Mucosa of stomach (tissue), 1 donor: ENCODE results near the gene DCTN5.

Experiments used
- H3K27me3 ChIP-seq: one replicate; pipeline ENCODE4 v1.7.0; 2013; ENCODE audit warnings: mild to moderate bottlenecking, low read length; ENCODE audit not compliant: control insufficient read depth, insufficient read depth
- H3K36me3 ChIP-seq: one replicate; pipeline ENCODE4 v1.7.0; 2013; ENCODE audit warnings: low read length; ENCODE audit not compliant: control insufficient read depth, insufficient read depth
- H3K4me1 ChIP-seq: one replicate; pipeline ENCODE4 v1.7.0; 2013; ENCODE audit warnings: mild to moderate bottlenecking, low read length; ENCODE audit not compliant: control insufficient read depth, insufficient read depth
- H3K4me3 ChIP-seq: one replicate; pipeline ENCODE4 v1.7.0; 2013; ENCODE audit warnings: low read length
- H3K9ac ChIP-seq: one replicate; pipeline ENCODE4 v1.7.0; 2013; ENCODE audit warnings: mild to moderate bottlenecking, low read length, moderate library complexity
- H3K9me3 ChIP-seq: one replicate; pipeline ENCODE4 v1.7.0; 2013; ENCODE audit warnings: mild to moderate bottlenecking, low read length, moderate library complexity; ENCODE audit not compliant: control insufficient read depth
- donor health status: Pancreatic carcinoma.

The DCTN5 gene

GRCh38 chr16:23689442-23690187 is 48.3 kb downstream of the DCTN5 start:
- H3K9me3 ChIP-seq = no peaks in the 10 kb centered on the region
- no peaks in the 10 kb centered on the region for H3K4me1 ChIP-seq
- H3K36me3 ChIP-seq = peaks cover 35% of the 10 kb centered on the region
- H3K4me3 ChIP-seq = no peak overlapping the region
- H3K27me3 ChIP-seq = no peaks in the 10 kb centered on the region
- no peak overlapping the region for H3K9ac ChIP-seq

DNA sequence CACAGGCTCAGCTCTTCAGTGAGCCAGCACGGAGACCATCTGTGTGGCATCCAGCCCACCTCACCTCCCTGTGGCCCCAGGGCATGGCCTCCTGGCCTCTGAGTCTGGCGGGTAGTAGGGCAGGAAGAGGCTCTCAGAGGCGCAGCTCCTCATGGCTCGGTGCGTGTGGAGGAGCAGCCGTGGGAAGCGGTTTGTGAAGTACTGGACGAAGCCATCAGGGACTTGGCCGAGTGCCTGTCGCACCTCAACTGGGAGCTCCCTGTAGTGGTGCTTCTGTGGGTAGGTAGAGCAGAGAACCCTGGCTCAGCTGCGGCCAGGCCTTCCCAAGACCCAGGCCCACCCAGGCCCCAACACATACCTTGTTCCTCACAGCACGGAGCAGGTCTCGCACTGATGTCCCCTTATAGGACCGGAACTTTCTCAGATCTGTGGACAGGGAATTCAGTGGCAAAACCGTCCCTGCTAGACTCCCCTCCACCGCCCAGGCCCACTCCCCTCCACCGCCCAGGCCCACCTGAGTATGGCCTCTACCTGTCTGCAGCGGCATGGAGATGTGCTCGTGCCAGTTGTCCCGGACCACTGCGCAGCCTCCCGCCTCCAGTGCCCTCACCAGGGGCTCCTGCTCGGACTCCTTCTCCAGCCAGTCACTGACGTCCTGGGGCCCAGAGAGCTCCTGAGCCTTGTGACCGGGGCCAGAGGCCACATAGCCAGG is 49.7 kb downstream of the DCTN5 start:
- Histone ChIP-seq H3K27me3 (no peaks in the 10 kb centered on the region), H3K4me3 (no peak overlapping the region), H3K4me1 (no peaks in the 10 kb centered on the region), H3K36me3 (peaks cover 45% of the 10 kb centered on the region), H3K9me3 (no peaks in the 10 kb centered on the region), H3K9ac (no peak overlapping the region)

GRCh38 chr16:23691483-23692189 is 50.4 kb downstream of the DCTN5 start:
- peaks cover 52% of the 10 kb centered on the region for H3K36me3 ChIP-seq
- H3K9me3 ChIP-seq = no peaks in the 10 kb centered on the region
- no peaks in the 10 kb centered on the region for H3K27me3 ChIP-seq
- H3K4me1 ChIP-seq = no peaks in the 10 kb centered on the region
- no peak overlapping the region for H3K4me3 ChIP-seq
- no peak overlapping the region for H3K9ac ChIP-seq

GRCh38 chr16:23692190-23692837 is 51.0 kb downstream of the DCTN5 start:
- H3K36me3 ChIP-seq = peaks cover 56% of the 10 kb centered on the region
- no peaks in the 10 kb centered on the region for H3K27me3 ChIP-seq
- H3K9ac ChIP-seq = no peak overlapping the region
- no peaks in the 10 kb centered on the region for H3K4me1 ChIP-seq
- no peaks in the 10 kb centered on the region for H3K9me3 ChIP-seq
- H3K4me3 ChIP-seq = no peak overlapping the region

GRCh38 chr16:23694265-23694643 is 53.0 kb downstream of the DCTN5 start:
- no peaks in the 10 kb centered on the region for H3K9me3 ChIP-seq
- H3K4me3 ChIP-seq = no peak overlapping the region
- peaks cover 60% of the 10 kb centered on the region for H3K36me3 ChIP-seq
- H3K9ac ChIP-seq = no peak overlapping the region
- H3K4me1 ChIP-seq = peaks cover 9% of the 10 kb centered on the region
- no peaks in the 10 kb centered on the region for H3K27me3 ChIP-seq

DNA sequence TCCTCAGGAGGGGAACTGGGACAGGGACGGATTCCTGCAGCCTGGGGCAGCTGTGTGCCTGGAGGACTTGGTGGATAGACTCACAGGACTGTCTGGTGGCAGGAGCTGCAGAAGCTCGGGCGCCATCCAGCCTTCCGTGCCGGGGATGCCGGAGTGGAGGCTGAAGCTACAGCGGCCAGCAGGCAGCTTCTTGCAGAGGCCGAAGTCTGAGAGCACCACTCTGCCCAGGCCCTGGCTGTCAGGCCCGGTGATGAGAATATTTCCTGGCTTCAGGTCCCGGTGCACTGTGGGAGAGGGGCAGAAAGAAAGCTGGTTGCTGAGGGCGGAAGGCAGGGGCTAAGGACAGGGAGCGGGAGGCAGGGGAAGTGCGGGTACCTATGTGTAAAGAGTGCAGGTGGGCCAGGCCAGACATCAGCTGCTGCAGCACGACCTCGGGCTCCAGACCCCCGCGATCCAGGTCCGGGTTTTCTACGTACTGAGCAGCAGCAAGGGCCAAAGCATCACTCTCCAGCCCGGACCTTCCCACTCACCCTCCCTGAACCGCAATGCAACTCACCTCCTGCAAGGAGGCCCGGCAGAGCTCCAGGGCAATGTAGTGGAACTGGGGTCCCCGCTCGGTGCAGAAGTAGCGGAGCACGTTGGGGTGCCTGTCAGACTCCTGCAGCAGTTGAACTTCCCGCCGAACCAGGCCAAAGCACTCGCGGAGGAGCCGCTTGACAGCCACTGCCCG is 53.5 kb downstream of the DCTN5 start:
- H3K9me3 ChIP-seq = no peaks in the 10 kb centered on the region
- no peak overlapping the region for H3K9ac ChIP-seq
- H3K4me1 ChIP-seq = peaks cover 13% of the 10 kb centered on the region
- H3K4me3 ChIP-seq = no peak overlapping the region
- H3K27me3 ChIP-seq = no peaks in the 10 kb centered on the region
- H3K36me3 ChIP-seq = peaks cover 54% of the 10 kb centered on the region

DNA sequence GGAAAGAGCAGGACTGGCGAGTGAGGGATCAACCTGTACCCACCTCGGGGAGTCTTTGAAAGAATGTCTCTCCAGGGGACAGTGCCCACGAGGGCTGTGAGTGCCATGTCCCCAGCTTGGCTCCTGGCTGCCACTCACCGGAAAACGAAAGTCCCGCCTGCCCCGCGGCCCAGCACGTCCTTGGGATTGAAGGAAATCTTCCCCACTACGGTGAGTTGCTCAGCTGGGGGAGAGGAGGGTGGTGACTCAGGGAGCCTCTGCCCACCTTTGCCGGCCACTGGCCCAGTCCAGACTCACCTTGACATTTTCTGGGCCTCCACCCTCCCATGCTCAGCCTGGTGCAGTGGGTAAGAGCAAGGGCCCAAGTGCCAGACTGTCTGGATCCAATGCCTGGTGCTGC is 54.5 kb downstream of the DCTN5 start:
- no peak overlapping the region for H3K4me3 ChIP-seq
- no peaks in the 10 kb centered on the region for H3K27me3 ChIP-seq
- no peaks in the 10 kb centered on the region for H3K9me3 ChIP-seq
- peaks cover 57% of the 10 kb centered on the region for H3K36me3 ChIP-seq
- H3K4me1 ChIP-seq = peaks cover 18% of the 10 kb centered on the region
- no peak overlapping the region for H3K9ac ChIP-seq

- peaks cover 48% of the 10 kb centered on the region for H3K36me3 ChIP-seq
- H3K9ac ChIP-seq = peak overlapping the region; percentile 51
- no peaks in the 10 kb centered on the region for H3K27me3 ChIP-seq
- peaks cover 20% of the 10 kb centered on the region for H3K4me1 ChIP-seq
- no peak overlapping the region for H3K4me3 ChIP-seq
- no peaks in the 10 kb centered on the region for H3K9me3 ChIP-seq
Observed at GRCh38 chr16:23699100-23699499, 57.8 kb downstream of the DCTN5 start.

DNA sequence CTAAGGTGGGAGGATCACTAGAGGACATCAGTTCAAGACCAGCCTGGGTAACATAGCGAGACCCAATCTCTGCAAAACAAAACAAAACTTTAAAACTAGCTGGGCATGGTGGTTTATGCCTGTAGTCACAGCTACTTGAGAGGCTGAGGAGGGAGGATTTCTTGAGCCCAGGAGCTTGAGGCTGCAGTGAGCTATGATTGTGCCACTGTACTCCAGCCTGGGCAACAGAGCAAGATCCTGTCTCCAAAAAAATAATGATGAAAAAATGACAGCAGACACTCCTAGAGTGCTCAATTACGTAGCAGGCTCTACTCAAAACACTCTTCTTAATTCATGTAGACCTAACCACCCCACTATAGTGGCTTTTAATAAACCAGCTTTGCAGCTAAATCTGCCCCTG is 58.8 kb downstream of the DCTN5 start:
- Histone ChIP-seq H3K4me3 (no peak overlapping the region), H3K27me3 (no peaks in the 10 kb centered on the region), H3K9me3 (no peaks in the 10 kb centered on the region), H3K4me1 (peaks cover 20% of the 10 kb centered on the region), H3K36me3 (peaks cover 45% of the 10 kb centered on the region), H3K9ac (peak overlapping the region; percentile 10)

DNA sequence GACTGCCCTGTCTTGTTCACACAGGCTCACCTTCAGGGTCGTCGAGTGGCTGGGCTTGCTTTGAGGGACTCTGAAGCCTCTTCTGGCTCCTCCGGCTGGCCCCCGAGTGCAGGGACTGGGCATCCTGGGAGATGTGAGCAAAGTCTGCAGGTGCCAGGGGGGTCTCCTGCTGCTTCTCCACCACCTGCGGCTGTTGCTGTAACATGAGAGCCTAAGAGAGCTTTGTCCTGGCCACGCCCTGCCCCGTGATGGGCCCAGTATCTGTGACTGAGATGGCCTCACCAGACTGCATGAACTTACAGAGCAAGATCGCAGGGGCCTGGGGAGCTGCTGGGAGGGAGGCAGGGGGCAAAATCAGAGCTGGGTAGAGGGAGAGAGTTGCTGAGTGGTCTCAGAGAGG is 59.2 kb downstream of the DCTN5 start:
- no peak overlapping the region for H3K4me3 ChIP-seq
- no peaks in the 10 kb centered on the region for H3K9me3 ChIP-seq
- peaks cover 20% of the 10 kb centered on the region for H3K4me1 ChIP-seq
- no peaks in the 10 kb centered on the region for H3K27me3 ChIP-seq
- peaks cover 48% of the 10 kb centered on the region for H3K36me3 ChIP-seq
- no peak overlapping the region for H3K9ac ChIP-seq

GRCh38 chr16:23701045-23701444 is 59.8 kb downstream of the DCTN5 start:
- Histone ChIP-seq H3K4me1 (peaks cover 20% of the 10 kb centered on the region), H3K9ac (no peak overlapping the region), H3K9me3 (no peaks in the 10 kb centered on the region), H3K4me3 (no peak overlapping the region), H3K27me3 (no peaks in the 10 kb centered on the region), H3K36me3 (peaks cover 47% of the 10 kb centered on the region)
